ENCODE measurements around the gene GNL3. TPM values are rescaled to one million over a fixed set of nuclear protein-coding genes. Genes with fewer than 3 reads are reported as not detected.
A peak's percentile ranks its signal among the peaks of the same experiment; 100 is the strongest.
"Not testable (repeated sequence)": the region's sequence is repeated elsewhere in the genome, so short reads cannot be mapped to it uniquely, and the experiment has no call there.

The GNL3 gene
- total RNA-seq, 2 experiments from 2014 or later = 74.8 to 79.1 TPM

DNA sequence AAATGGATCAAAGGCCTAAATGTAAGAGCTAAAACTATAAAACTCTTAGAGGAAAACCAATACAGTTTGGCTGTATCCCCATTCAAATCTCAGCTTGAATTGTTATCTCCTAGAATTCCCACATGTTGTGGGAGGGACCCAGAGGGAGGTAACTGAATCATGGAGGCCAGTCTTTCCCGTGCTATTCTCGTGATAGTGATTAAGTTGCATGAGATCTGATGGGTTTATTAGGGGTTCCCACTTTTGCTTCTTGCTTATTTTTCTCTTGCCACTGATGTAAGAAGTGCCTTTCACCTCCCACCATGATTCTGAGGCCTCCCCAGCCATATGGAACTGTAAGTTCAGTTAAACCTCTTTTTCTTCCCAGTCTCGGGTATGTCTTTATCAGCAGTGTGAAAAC, 9.6 kb upstream of the GNL3 start:
- peaks cover 22% of the 10 kb centered on the region for H3K4me1 Mint-ChIP-seq

DNA sequence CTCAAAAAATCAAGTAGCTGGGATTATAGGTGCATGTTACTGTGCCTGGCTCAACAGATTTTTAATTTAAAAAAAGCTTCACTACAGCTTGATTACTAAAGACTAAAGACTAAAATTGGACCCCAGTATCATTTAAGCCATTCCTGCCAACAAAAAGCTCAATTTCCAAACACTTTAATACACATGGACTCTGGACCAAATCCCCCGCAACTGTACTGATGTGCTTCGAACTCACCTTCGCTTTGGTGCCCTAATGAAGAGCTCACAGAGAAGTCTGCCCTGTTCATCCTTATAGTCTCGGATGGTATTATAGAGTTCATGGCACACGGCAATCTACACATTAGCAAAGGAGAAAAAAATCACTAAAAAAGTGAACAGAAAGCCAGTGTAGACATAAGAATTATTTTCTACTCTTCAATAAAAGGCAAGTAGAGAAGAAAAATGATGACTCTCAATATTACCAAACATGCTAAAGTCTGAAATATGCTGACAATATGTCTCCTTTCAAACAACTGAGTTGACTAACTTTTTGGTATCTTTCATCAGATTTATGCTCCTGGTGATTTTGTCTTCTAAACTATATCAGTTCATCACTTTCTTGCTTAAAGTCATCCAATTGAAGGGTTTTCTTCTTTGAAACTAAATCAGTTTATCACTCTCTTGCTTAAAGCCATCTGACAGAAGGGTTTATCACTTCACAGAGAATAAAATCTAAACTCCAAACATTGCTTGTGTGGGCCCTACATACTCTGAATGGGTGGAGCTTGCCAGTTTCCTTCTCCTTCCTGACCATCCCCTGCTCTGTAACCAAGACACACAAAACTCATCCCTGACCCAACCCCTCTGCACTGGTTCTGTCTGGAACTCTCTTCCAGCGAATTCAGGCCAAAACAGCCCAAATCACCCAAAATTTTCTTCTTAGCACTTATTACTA, 7.3 kb upstream of the GNL3 start:
- H3K36me3 Mint-ChIP-seq (ENCODE audit: low read depth) = peaks cover 62% of the 10 kb centered on the region
- peaks cover 28% of the 10 kb centered on the region for H3K4me1 Mint-ChIP-seq
- H3K4me3 Mint-ChIP-seq = no peak overlapping the region
- ChIA-PET POLR2A (no interaction called here), CTCF (interaction anchor here (1.1 to 1.6 kb wide), 2 partner anchors 9 to 14 kb away, joined by 3 to 5 read pairs; no protein-coding TSS in a partner anchor)
- H3K9me3 Mint-ChIP-seq = no peaks in the 10 kb centered on the region
- DNase-seq = no peak
- H3K27me3 Mint-ChIP-seq = no peaks in the 10 kb centered on the region
- H3K27ac Mint-ChIP-seq = no peak overlapping the region

More for the DNA sequence above, 9.6 kb upstream of the GNL3 start:
- POLR2A ChIA-PET, H3K9me3 Mint-ChIP-seq, H3K27ac Mint-ChIP-seq, DNase-seq, H3K4me3 Mint-ChIP-seq, H3K27me3 Mint-ChIP-seq: not testable (repeated sequence)
- CTCF ChIA-PET = interaction anchor here (0.6 kb wide), 1 partner anchor 16 kb away, joined by 5 read pairs; no protein-coding TSS in a partner anchor
- H3K36me3 Mint-ChIP-seq (ENCODE audit: low read depth) = peaks cover 59% of the 10 kb centered on the region

DNA sequence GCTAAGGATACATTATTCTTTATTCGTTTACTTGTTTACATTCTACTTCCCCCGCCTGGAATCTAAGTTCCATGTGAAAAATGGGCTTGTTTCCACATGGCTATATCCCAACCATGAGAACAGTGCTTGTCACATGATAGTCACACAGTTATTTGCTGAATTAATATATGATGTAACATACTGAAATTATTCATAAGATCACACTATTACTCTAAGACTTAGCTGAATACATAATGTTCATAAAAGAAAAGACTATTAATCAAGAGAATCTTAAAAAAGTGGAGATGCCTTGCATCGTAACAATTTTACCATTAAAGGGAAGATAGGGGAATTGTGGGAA, 6.7 kb upstream of the GNL3 start:
- POLR2A ChIA-PET = no interaction called here
- H3K27ac Mint-ChIP-seq = no peak overlapping the region
- H3K4me1 Mint-ChIP-seq = peaks cover 33% of the 10 kb centered on the region
- H3K36me3 Mint-ChIP-seq (ENCODE audit: low read depth) = peaks cover 64% of the 10 kb centered on the region
- DNase-seq = no peak
- no peak overlapping the region for H3K4me3 Mint-ChIP-seq
- H3K9me3 Mint-ChIP-seq = no peaks in the 10 kb centered on the region
- no peaks in the 10 kb centered on the region for H3K27me3 Mint-ChIP-seq
- CTCF ChIA-PET = interaction anchor here (0.6 to 1.1 kb wide), 2 partner anchors 10 to 225 kb away, joined by 3 read pairs; no protein-coding TSS in a partner anchor

DNA sequence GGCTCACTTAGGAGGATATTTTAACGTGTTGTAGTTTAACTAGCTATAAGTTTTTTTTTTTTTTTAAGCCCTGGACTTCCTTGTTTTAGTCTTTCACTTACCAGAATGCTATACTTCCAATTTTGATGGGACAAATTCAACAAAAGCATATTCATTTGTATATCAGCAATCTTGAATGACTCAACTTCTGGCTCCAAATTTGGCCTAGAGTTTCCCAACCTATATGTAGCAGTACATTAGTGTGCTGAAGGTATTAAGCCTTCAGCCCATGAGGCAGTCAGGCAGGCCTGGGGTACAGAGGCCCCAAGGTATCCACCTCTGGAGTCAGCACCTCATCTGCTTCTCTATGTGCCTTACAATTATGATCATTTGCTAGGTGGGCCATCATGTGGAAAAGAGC, 6.0 kb upstream of the GNL3 start:
- DNase-seq = no peak
- H3K27me3 Mint-ChIP-seq = no peaks in the 10 kb centered on the region
- H3K27ac Mint-ChIP-seq = peak overlapping the region; percentile 31
- H3K4me1 Mint-ChIP-seq = peaks cover 39% of the 10 kb centered on the region
- H3K9me3 Mint-ChIP-seq = no peaks in the 10 kb centered on the region
- H3K36me3 Mint-ChIP-seq (ENCODE audit: low read depth) = peaks cover 67% of the 10 kb centered on the region
- no peak overlapping the region for H3K4me3 Mint-ChIP-seq
- ChIA-PET CTCF (interaction anchor here (0.6 kb wide), 1 partner anchor 224 kb away, joined by 3 read pairs; no protein-coding TSS in a partner anchor), POLR2A (no interaction called here)

DNA sequence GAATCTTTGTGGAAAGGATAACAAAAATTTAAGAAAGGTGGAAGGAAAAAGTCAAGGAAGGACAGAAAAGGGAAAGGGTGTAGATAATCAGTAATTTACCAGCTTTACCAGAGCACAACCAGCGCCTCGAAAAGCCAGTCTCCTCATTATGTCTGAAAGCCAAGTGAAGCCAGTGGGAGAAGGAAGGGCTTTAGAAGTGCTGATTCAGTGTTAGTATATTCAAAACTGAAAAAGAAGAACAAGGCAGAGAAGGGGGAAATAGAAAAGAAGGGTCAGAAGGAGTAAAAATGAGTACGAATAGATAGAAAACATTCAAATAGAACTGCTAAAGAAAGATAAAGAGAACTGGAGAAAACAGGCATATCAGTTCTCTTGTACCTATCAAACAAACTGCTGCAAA, 4.2 kb upstream of the GNL3 start:
- H3K9me3 Mint-ChIP-seq = no peaks in the 10 kb centered on the region
- no peak for DNase-seq
- no peaks in the 10 kb centered on the region for H3K27me3 Mint-ChIP-seq
- H3K4me1 Mint-ChIP-seq = peaks cover 43% of the 10 kb centered on the region
- H3K27ac Mint-ChIP-seq = peak overlapping the region; percentile 50
- H3K4me3 Mint-ChIP-seq = no peak overlapping the region
- ChIA-PET CTCF (no interaction called here), POLR2A (no interaction called here)
- H3K36me3 Mint-ChIP-seq (ENCODE audit: low read depth) = peaks cover 59% of the 10 kb centered on the region

DNA sequence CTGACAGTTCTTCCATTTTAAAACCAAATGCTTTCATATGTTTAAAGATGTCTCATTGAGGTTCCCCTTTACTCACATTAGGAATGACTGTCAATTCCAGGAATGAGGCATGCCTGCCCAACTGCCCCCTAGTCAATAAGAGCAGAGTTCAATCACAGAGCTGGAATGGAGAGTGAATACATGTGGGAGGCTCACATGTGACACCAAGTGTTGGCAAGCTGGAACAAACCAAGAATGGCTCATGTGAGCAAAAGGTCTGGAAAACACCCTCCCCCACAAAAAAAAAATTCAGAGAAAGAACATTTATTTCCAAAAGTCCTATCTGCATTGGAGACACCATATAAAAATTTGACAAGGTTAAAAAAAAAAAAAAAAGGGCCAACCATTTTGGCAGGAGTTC, 3.8 kb upstream of the GNL3 start:
- CTCF ChIA-PET = no interaction called here
- POLR2A ChIA-PET = no interaction called here
- no peak for DNase-seq
- Mint-ChIP-seq H3K27me3 (no peaks in the 10 kb centered on the region), H3K4me3 (no peak overlapping the region), H3K9me3 (no peaks in the 10 kb centered on the region), H3K27ac (no peak overlapping the region), H3K36me3 (ENCODE audit: low read depth) (peaks cover 58% of the 10 kb centered on the region), H3K4me1 (peaks cover 47% of the 10 kb centered on the region)

DNA sequence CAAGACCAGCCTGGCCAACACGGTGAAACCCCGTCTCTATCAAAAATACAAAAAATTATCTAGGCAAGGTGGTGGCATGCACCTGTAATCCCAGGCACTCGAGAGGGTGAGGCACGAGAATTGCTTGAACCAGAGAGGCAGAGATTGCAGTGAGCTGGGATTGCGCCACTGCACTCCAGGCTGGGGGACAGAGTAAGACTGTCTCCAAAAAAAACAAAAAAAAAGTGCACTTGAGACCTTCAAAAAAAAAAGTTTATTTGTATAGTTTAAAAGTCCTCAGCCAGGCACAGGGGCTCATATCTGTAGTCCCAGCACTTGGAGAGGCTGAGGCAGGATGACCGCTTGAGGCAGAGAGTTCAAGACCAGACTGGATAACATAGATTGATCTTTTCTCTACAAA, 2.2 kb upstream of the GNL3 start:
- Mint-ChIP-seq H3K27me3 (no peaks in the 10 kb centered on the region), H3K9me3 (no peaks in the 10 kb centered on the region), H3K36me3 (ENCODE audit: low read depth) (peaks cover 58% of the 10 kb centered on the region), H3K4me3 (peak overlapping the region; percentile 90), H3K27ac (peak overlapping the region; percentile 93), H3K4me1 (peaks cover 61% of the 10 kb centered on the region)
- no peak for DNase-seq
- POLR2A ChIA-PET = no interaction called here
- CTCF ChIA-PET = interaction anchor here (0.6 to 1.2 kb wide), 2 partner anchors 13 to 51 kb away, joined by 3 read pairs; no protein-coding TSS in a partner anchor

DNA sequence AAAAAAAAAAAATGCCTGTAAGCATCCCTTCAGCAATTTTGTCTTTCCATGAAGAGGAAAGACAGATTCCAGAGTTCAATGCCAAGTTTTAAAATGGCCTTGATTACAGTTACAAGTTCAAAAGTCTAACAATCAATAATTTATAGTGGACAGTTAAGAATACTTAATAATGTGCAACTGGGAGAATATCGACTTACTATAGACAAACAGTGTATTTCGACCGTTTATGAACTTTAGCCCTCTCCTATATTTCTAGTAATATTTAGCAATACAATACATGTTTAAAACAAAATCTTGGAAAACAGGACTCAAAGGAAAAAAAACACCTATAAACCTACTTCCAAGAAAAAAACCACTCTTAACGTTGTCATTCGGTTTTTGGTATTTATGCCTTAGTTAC, 1.6 kb upstream of the GNL3 start:
- peak overlapping the region; percentile 93 for H3K27ac Mint-ChIP-seq
- ChIA-PET CTCF (interaction anchor here (0.7 to 1.2 kb wide), 2 partner anchors 14 to 252 kb away, joined by 3 read pairs; no protein-coding TSS in a partner anchor), POLR2A (no interaction called here)
- H3K36me3 Mint-ChIP-seq (ENCODE audit: low read depth) = peaks cover 58% of the 10 kb centered on the region
- peak overlapping the region; percentile 90 for H3K4me3 Mint-ChIP-seq
- no peaks in the 10 kb centered on the region for H3K27me3 Mint-ChIP-seq
- H3K4me1 Mint-ChIP-seq = peaks cover 62% of the 10 kb centered on the region
- H3K9me3 Mint-ChIP-seq = no peaks in the 10 kb centered on the region
- no peak for DNase-seq

DNA sequence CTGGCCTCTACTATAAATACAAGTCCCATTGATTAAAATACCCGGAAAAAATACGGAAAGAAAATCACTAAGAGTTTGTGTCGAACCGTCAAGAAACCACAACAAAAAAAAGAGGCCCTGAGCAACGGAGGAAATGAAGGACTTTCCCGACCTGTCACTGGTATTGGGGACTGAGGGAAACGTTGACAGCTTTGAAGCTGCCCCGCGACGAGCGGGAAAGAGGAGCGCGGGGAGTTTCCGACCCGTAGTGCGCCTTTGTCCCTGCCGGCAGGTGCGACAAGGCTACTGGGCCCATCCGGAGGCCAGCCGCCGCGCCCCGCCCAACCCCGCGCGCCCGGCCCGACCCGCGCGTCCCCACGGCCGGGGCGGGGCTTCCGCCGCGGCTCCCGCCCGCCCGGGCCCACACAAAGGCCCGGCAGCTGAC, 535 bp upstream of the GNL3 start:
- Mint-ChIP-seq H3K4me3 (peak overlapping the region; percentile 90), H3K36me3 (ENCODE audit: low read depth) (peaks cover 61% of the 10 kb centered on the region), H3K9me3 (no peaks in the 10 kb centered on the region), H3K27ac (peak overlapping the region; percentile 93), H3K27me3 (no peaks in the 10 kb centered on the region), H3K4me1 (peaks cover 60% of the 10 kb centered on the region)
- CTCF ChIA-PET = interaction anchor here (1.2 kb wide), 1 partner anchor 16 kb away, joined by 3 read pairs; no protein-coding TSS in a partner anchor
- POLR2A ChIA-PET = no interaction called here
- DNase-seq = peak; percentile 77

DNA sequence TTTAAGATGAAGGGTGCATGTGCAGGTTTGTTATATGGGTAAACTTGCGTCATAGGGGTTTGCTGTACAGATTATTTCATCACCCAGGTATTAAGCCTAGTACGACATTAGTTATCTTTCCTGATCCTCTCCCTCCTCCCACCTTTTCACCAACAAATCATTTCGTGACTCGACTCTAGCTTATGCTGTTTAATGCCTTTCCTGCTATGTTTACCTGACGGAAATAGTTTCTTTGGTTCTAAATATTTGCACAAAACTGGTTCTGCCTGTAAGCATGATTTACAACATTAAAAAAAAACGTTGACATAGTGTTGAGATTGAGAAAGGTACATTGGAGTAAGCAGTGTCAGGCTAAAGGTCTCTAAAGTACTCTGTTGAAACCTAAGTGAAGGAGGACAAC, 2.4 kb downstream of the GNL3 start:
- Mint-ChIP-seq H3K27me3 (no peaks in the 10 kb centered on the region), H3K9me3 (no peaks in the 10 kb centered on the region), H3K4me3 (no peak overlapping the region), H3K36me3 (ENCODE audit: low read depth) (peaks cover 64% of the 10 kb centered on the region), H3K4me1 (peaks cover 55% of the 10 kb centered on the region), H3K27ac (peak overlapping the region; percentile 36)
- ChIA-PET CTCF (interaction anchor here (0.6 to 1.4 kb wide), 2 partner anchors 13 to 89 kb away, joined by 4 to 5 read pairs; no protein-coding TSS in a partner anchor), POLR2A (no interaction called here)
- no peak for DNase-seq

DNA sequence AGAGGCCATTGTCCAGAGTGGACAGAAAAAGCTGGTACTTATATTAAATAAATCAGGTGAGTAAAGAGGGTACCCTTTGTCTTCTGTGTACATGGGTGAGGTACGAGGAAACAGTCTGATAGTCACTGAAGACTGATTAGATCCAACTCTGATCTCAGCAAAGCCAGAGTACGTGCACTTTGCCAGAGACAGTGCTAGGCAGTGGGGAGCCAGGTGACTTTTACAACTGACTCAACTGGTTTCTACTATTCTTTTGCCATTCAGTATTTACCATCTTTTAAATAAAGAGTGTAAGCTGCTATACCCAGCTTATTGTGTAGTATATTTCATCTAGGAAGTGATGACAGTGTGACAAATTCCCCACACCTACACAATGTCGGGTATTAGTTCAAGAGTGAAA, 3.3 kb downstream of the GNL3 start:
- peaks cover 50% of the 10 kb centered on the region for H3K4me1 Mint-ChIP-seq
- H3K9me3 Mint-ChIP-seq = no peaks in the 10 kb centered on the region
- no peaks in the 10 kb centered on the region for H3K27me3 Mint-ChIP-seq
- ChIA-PET POLR2A (no interaction called here), CTCF (interaction anchor here (1.2 to 1.4 kb wide), 2 partner anchors 12 to 38 kb away, joined by 4 read pairs; no protein-coding TSS in a partner anchor)
- peaks cover 69% of the 10 kb centered on the region for H3K36me3 Mint-ChIP-seq (ENCODE audit: low read depth)
- no peak for DNase-seq
- H3K27ac Mint-ChIP-seq = peak overlapping the region; percentile 31
- H3K4me3 Mint-ChIP-seq = no peak overlapping the region

DNA sequence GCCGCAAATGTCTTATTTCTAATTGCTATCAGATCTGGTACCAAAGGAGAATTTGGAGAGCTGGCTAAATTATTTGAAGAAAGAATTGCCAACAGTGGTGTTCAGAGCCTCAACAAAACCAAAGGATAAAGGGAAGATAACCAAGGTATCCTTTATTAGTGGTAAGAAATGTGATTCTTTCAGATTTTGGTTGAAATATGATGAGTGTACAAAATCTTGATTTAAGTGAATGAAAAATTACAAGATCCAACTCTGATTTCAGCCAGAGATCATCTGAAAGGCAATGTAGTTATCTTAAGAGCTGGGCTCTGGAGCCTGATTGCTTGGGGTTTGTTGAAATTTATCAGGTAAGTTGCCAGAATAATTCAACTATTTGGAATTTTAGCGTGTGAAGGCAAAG, 4.7 kb downstream of the GNL3 start:
- POLR2A ChIA-PET = no interaction called here
- Mint-ChIP-seq H3K27me3 (no peaks in the 10 kb centered on the region), H3K4me1 (peaks cover 44% of the 10 kb centered on the region), H3K4me3 (no peak overlapping the region), H3K36me3 (ENCODE audit: low read depth) (peaks cover 77% of the 10 kb centered on the region), H3K9me3 (no peaks in the 10 kb centered on the region), H3K27ac (no peak overlapping the region)
- CTCF ChIA-PET = interaction anchor here (0.6 kb wide), 1 partner anchor 290 kb away, joined by 4 read pairs; no protein-coding TSS in a partner anchor
- DNase-seq = no peak

DNA sequence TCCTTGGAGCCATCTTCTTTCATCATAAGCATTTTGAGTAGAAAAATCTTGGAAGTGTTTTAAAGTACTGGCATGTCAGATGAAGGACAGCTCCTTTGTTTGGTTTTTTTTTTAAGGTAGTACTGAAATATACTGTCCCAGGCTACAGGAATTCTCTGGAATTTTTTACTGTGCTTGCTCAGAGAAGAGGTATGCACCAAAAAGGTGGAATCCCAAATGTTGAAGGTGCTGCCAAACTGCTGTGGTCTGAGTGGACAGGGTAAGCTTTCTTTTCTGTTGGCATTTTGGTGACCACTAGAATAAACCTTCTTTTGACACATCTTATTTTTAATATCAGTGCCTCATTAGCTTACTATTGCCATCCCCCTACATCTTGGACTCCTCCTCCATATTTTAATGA, 7.2 kb downstream of the GNL3 start:
- H3K9me3 Mint-ChIP-seq = no peaks in the 10 kb centered on the region
- no peak for DNase-seq
- peaks cover 29% of the 10 kb centered on the region for H3K4me1 Mint-ChIP-seq
- ChIA-PET CTCF (interaction anchor here (0.9 to 2.0 kb wide), 3 partner anchors 12 to 17 kb away, joined by 5 to 11 read pairs (median 5); partner anchors contain the start of genes GLT8D1 and SPCS1), POLR2A (no interaction called here)
- H3K36me3 Mint-ChIP-seq (ENCODE audit: low read depth) = peaks cover 82% of the 10 kb centered on the region
- H3K4me3 Mint-ChIP-seq = no peak overlapping the region
- no peak overlapping the region for H3K27ac Mint-ChIP-seq
- no peaks in the 10 kb centered on the region for H3K27me3 Mint-ChIP-seq
